Measurements from ENCODE around the gene BBS1. TPM values are rescaled to one million over a fixed set of nuclear protein-coding genes. Genes with fewer than 3 reads are reported as not detected.

BBS1 gene
- total RNA-seq, 1 donor from 2014 or later = 33.5 TPM

DNA sequence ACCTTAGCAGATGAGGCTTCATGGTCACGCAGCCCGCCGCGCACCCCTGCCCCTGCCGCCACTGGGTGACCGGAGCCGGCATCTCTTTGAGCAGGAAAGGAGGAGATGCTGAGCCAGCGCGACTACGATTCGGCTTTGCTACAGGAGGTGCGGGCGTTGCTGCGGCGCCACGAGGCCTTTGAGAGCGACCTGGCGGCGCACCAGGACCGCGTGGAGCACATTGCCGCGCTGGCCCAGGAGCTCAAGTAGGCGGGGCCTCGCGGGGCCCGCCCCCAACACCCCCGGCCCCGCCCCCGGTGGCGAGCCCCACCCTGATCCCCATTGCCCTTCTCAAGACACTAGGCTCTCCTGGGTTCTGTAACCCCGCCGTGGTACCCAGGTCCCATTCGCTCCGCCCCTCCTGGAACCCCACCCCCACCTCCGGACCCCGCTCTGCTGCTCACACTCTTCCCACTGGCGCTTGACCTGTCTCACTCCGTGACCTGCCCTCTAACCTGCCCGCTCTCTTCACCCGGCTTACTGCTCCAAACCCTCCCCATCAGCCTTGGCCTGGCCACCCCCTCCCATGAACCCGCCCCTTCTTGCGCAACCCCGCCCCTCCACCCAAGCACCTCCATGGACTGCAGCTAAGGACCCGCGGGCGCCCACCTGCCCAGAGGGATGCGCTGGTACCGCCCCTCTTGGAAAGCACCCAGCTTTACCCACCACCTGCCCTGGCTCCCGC, 48.9 kb downstream of the BBS1 start:
- H3K27me3 ChIP-seq = peaks cover 5% of the 10 kb centered on the region
- H3K9me3 ChIP-seq = no peaks in the 10 kb centered on the region
- H3K4me1 ChIP-seq = peaks cover 7% of the 10 kb centered on the region
- intact Hi-C loops (cut with DNase I) = no loop called here
- ATAC-seq (peak; percentile 53), DNase-seq (no peak)
- no peak overlapping the region for H3K4me3 ChIP-seq
- H3K27ac ChIP-seq = no peak overlapping the region
- H3K36me3 ChIP-seq = no peaks in the 10 kb centered on the region
- TF ChIP-seq, protein P1, sequence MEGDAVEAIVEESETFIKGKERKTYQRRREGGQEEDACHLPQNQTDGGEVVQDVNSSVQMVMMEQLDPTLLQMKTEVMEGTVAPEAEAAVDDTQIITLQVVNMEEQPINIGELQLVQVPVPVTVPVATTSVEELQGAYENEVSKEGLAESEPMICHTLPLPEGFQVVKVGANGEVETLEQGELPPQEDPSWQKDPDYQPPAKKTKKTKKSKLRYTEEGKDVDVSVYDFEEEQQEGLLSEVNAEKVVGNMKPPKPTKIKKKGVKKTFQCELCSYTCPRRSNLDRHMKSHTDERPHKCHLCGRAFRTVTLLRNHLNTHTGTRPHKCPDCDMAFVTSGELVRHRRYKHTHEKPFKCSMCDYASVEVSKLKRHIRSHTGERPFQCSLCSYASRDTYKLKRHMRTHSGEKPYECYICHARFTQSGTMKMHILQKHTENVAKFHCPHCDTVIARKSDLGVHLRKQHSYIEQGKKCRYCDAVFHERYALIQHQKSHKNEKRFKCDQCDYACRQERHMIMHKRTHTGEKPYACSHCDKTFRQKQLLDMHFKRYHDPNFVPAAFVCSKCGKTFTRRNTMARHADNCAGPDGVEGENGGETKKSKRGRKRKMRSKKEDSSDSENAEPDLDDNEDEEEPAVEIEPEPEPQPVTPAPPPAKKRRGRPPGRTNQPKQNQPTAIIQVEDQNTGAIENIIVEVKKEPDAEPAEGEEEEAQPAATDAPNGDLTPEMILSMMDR (IDR thresholded peaks at IDR 0.05) = no peak

DNA sequence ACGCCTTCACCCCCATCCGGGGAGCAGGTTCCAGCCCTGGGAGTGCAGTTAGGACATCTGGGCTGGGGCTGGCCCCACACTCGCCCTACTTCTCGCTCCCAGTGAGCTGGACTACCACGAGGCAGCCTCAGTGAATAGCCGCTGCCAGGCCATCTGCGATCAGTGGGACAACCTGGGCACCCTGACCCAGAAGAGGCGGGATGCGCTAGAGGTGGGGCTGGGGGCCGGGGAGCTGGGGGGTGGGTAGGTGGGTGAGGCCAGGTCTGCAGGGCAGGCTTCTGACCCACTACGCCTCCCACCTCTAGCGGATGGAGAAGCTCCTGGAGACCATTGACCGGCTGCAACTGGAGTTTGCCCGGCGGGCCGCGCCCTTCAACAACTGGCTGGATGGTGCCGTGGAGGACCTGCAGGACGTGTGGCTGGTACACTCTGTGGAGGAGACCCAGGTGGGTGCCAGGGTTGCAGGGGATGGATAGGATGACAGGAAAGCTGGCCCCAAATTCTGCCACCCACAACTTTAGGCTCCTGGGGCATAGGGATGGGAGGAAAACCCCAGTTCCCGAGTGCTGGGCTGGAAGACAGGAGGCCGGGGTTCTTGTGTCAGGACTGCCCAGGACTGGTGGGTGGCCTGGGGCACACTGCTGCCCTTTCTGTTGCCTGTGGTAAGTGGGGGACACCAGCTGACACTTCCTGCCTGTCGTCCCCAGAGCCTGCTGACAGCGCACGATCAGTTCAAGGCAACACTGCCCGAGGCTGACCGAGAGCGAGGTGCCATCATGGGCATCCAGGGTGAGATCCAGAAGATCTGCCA, 49.6 kb downstream of the BBS1 start:
- H3K27me3 ChIP-seq = peaks cover 5% of the 10 kb centered on the region
- ATAC-seq = no peak
- H3K4me3 ChIP-seq = no peak overlapping the region
- H3K4me1 ChIP-seq = peaks cover 7% of the 10 kb centered on the region
- no peaks in the 10 kb centered on the region for H3K9me3 ChIP-seq
- H3K36me3 ChIP-seq = no peaks in the 10 kb centered on the region
- TF ChIP-seq, protein P1 (IDR thresholded peaks at IDR 0.05) = no peak
- intact Hi-C loops (cut with DNase I) = no loop called here
- no peak overlapping the region for H3K27ac ChIP-seq
- DNase-seq = no peak

- H3K36me3 ChIP-seq = no peaks in the 10 kb centered on the region
- H3K4me3 ChIP-seq = no peak overlapping the region
- no peak for DNase-seq
- H3K27ac ChIP-seq = no peak overlapping the region
- peaks cover 7% of the 10 kb centered on the region for H3K4me1 ChIP-seq
- intact Hi-C loops (cut with DNase I) = no loop called here
- ATAC-seq = no peak
- TF ChIP-seq, protein P1 (IDR thresholded peaks at IDR 0.05) = no peak
- H3K9me3 ChIP-seq = no peaks in the 10 kb centered on the region
- H3K27me3 ChIP-seq = peaks cover 5% of the 10 kb centered on the region
Observed at GRCh38 chr11:66561178-66561974, 50.9 kb downstream of the BBS1 start.

DNA sequence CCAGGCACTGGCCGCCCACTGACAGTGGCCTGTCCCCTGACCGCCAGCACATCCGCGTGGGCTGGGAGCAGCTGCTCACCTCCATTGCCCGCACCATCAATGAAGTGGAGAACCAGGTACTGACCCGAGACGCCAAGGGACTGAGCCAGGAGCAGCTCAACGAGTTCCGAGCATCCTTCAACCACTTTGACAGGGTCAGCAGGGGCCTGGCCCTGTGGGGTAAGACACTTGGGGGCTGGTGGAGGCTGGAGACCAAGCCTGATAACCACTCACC, 51.5 kb downstream of the BBS1 start:
- intact Hi-C loops (cut with DNase I) = no loop called here
- H3K4me1 ChIP-seq = peaks cover 7% of the 10 kb centered on the region
- H3K27me3 ChIP-seq = peaks cover 5% of the 10 kb centered on the region
- no peak overlapping the region for H3K4me3 ChIP-seq
- no peaks in the 10 kb centered on the region for H3K36me3 ChIP-seq
- no peaks in the 10 kb centered on the region for H3K9me3 ChIP-seq
- ATAC-seq (no peak), DNase-seq (no peak)
- TF ChIP-seq, protein P1 (IDR thresholded peaks at IDR 0.05) = no peak
- no peak overlapping the region for H3K27ac ChIP-seq

- Histone ChIP-seq H3K4me1 (peaks cover 7% of the 10 kb centered on the region), H3K4me3 (no peak overlapping the region), H3K27ac (no peak overlapping the region), H3K36me3 (no peaks in the 10 kb centered on the region), H3K27me3 (peaks cover 5% of the 10 kb centered on the region), H3K9me3 (no peaks in the 10 kb centered on the region)
- ATAC-seq (no peak), DNase-seq (no peak)
- TF ChIP-seq, protein P1 (IDR thresholded peaks at IDR 0.05) = no peak
- intact Hi-C loops (cut with DNase I) = no loop called here
Observed at GRCh38 chr11:66562275-66562674, 51.8 kb downstream of the BBS1 start.
